ENCODE measurements around the gene OR6C1.
"Not testable (repeated sequence)": the region's sequence is repeated elsewhere in the genome, so short reads cannot be mapped to it uniquely, and the experiment has no call there.

Gene OR6C1

DNA sequence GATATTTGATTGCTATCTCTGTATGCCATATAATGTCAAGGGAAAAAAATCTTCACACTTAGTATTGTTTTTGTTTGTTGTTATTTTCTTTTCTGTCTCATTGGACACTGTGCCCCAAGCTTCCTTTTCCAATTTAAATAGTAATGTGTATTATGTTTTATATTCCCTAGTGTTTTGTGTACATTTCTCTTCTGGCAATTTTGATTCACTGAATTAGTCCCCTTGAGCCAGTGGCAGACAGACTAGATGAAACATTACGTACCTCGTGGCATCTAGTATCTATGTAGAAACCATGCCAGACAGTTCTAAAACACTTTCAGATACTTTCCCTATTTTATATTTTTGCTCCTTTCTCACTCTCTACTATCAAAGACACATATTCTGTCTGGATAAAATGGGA lies at the start of gene OR6C1:
TSS of gene OR6C1 (plus strand) at position 301 of the 400 bp plus-strand sequence. CDS start 6,257 bp downstream, outside the sequence.
- no peak for DNase-seq (ENCODE audit: low read depth in 4 of 4, low spot score in 1 of 4)

GRCh38 chr12:55280991-55281390 lies 33.2 kb upstream of the OR6C1 start:
- no peak for DNase-seq (ENCODE audit: low read depth in 4 of 4, low spot score in 1 of 4)

DNA sequence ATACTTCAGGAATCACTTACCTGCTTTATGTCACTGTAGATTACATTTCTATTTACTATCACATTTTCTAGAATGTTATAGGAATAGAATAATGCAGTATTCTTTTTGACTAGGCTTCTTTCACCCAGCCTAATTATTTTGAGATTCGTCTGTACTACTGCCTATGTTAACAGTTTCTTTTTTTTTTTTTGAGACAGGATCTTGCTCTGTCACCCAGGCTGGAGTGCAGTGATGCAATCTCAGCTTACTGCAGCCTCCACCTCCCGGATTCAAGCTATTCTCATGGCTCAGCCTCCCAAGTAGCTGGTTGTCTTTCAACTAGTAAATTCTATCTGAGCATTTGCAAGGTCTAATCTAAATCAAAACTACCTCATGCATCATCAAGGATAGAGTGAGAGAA lies 24.1 kb upstream of the OR6C1 start:
- DNase-seq (ENCODE audit: low read depth in 4 of 4, low spot score in 1 of 4): no peak

GRCh38 chr12:55296469-55296868 lies 17.7 kb upstream of the OR6C1 start, which contains the start of gene OR6C6:
Gene OR6C6, minus strand, starts transcription at chr12:55296569. Its CDS starts 1,337 bp downstream, at chr12:55295232.
- no peak for DNase-seq (ENCODE audit: low read depth in 4 of 4, low spot score in 1 of 4)

DNA sequence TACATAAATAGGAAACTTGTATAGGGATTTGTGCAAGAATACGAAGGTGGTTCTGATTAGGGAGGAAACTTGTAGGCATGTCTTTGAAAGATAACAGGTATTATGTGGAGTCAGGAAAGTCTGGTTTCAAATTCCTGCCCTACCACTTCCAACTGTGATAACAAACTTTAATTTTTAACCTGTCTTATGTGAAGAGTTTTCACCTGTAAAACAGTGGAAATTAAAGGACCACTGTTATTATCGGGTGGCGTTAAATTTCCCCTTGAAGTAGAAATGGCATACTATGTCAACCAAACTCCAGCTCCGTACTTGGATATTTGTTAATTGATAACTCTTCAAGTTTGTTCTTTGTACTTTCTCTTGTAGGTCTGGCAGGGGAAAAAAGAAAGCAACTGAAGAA lies 6.1 kb downstream of the OR6C1 start:
- DNase-seq (ENCODE audit: low read depth in 4 of 4, low spot score in 1 of 4): no peak

GRCh38 chr12:55325801-55326200 lies 11.7 kb downstream of the OR6C1 start:
- DNase-seq (ENCODE audit: low read depth in 4 of 4, low spot score in 1 of 4): not testable (repeated sequence)

DNA sequence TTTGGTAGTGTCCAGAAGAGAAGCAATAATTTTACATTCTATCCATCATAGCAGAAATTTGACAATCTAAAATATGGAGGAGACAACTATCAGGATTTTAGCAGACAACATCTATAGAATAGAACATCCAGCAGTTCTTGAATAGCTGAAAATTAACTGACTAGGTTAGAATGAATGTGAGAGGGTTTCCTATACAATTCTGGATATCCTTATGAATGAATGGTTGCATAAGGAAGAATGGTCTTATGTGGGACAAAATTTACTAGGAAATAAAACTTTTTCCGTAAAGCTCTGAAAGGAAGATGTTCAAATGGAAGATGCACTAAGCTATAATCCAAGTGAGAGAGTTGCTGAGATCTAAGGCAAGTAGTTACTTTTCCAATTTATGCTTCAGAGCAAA lies 16.3 kb downstream of the OR6C1 start, which contains the start of gene OR6C3:
TSS of gene OR6C3 (plus strand) at position 301 of the 400 bp plus-strand sequence. CDS start 955 bp downstream, outside the sequence.
- DNase-seq (ENCODE audit: low read depth in 4 of 4, low spot score in 1 of 4): no peak

GRCh38 chr12:55336002-55336401 lies 21.9 kb downstream of the OR6C1 start:
- DNase-seq (ENCODE audit: low read depth in 4 of 4, low spot score in 1 of 4): no peak

DNA sequence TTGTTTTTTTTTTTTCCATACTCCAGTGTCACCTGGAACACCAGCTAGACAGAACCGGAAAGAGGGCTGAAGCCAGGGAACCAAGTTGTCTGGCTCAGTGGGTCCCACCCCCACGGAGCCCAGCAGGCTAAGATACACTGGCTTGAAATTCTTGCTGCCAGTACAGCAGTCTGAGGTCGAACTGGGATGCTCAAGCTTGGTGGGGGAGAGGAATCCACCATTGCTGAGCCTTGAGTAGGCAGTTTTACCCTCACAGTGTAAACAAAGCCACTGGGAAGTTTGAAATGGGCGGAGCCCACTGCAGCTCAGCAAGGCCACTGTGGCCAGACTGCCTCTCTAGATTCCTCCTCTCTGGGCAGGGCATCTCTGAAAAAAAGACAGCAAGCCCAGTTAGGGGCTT lies 41.2 kb downstream of the OR6C1 start:
- DNase-seq (ENCODE audit: low read depth in 4 of 4, low spot score in 1 of 4): not testable (repeated sequence)

DNA sequence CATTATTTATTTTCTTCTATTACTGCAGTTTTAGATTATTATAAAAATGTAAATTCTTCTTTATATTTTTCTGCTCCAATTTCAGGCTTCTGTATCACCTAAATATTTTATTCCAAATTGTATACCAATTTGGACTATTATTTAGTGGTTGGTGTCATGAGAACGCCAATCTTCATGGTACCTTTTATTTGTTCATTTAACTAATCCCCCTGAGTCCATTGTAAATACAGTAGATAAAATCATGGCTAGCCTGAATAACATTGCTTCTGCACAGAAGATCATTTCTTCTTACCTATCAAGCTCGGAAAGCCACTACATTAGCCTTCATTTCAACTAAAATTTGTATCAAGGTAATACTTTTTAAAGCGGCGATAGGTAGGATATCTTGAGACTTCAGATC lies 48.5 kb downstream of the OR6C1 start, which contains the start of gene OR6C75:
TSS of gene OR6C75 (plus strand) at position 301 of the 400 bp plus-strand sequence. CDS start 2,136 bp downstream, outside the sequence.
- no peak for DNase-seq (ENCODE audit: low read depth in 4 of 4, low spot score in 1 of 4)

GRCh38 chr12:55365086-55365485 lies 50.9 kb downstream of the OR6C1 start:
- no peak for DNase-seq (ENCODE audit: low read depth in 4 of 4, low spot score in 1 of 4)
